ENCODE results near the gene CLEC19A.

Gene CLEC19A

DNA sequence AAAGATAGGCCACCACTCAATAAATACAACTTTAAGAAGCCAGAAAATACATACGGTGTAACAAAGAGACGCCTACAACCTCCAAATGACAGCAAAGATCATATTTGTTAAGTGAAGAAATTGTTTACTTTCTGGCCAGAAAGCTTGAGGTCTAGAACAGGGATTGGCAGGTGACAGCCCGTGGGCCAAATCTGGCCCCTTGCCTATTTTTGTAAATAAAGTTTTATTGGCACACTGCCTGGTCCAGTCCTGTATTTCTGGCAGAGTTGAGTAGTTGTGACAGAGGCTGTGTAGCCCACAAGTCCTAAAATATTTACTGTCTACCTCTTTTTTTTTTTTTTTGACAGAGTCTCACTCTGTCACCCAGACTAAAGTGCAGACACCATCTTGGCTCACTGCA, 3.4 kb upstream of the CLEC19A start:
- no peak for DNase-seq
- in situ Hi-C loops (cut with HindIII; ENCODE audit: low pct_ligation_motif_present, low pct_unique_long_range_greater_than_20kb, low sequenced_read_pairs): no loop called here

DNA sequence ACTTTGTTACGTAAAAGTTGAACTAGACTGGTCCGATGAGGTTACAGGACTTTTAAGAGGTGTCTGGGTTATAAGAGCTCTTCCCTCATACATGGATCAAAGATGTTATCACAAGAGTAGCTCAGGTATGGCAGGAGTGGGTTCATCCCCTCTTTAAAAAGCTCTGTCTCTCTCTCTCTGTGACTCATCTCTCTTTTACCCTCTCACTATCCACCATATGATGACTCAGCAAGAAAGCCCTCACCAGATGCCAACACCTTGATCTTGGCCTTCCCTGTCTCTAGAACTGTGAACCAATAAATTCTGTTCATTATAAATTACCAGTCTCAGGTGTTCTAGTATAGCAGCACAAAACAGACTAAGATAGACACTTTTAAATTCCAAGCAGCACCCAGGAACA, 1.9 kb upstream of the CLEC19A start:
- peak; percentile 55 for DNase-seq
- in situ Hi-C loops (cut with HindIII; ENCODE audit: low pct_ligation_motif_present, low pct_unique_long_range_greater_than_20kb, low sequenced_read_pairs): no loop called here

DNA sequence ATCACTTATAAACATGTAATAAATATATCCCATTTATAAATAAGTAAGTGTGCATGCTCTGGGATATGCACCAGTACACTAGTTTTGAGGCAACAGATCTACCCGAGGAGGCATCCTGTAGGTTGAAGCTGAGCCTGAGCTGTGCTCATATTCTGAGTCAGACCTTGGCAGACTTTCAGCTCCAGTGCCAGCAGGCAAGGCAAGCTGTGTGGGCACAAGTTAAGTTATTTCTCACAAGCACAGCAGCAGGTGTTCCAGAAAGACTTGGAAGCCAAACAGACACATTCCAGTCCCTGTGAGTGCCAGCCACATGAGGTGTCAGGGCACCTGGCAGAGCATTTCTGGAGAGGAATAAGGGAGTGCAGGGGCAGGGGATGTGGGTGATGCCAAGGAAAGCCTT, 1.3 kb upstream of the CLEC19A start:
- in situ Hi-C loops (cut with HindIII; ENCODE audit: low pct_ligation_motif_present, low pct_unique_long_range_greater_than_20kb, low sequenced_read_pairs): no loop called here
- peak; percentile 98 for DNase-seq

DNA sequence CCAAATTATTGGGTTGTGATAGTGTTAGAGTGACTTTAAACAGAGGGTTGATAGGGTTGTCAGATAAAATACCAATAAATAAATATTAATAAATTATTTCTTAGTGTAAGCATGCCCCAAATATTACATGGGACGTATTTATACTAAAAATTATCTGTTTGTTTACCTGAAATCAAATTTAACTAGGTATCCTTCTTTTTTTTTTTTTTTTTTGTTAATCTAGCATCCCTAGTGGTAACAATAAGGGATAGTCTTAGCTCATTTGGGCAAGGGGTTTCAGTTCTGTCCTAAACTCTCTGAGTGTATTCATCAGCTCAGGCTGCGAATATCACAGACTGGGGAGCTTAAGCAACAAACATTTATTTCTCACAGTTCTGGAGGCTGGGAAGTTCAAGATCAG, 1.3 kb downstream of the CLEC19A start:
- no peak for DNase-seq
- in situ Hi-C loops (cut with HindIII; ENCODE audit: low pct_ligation_motif_present, low pct_unique_long_range_greater_than_20kb, low sequenced_read_pairs): no loop called here

DNA sequence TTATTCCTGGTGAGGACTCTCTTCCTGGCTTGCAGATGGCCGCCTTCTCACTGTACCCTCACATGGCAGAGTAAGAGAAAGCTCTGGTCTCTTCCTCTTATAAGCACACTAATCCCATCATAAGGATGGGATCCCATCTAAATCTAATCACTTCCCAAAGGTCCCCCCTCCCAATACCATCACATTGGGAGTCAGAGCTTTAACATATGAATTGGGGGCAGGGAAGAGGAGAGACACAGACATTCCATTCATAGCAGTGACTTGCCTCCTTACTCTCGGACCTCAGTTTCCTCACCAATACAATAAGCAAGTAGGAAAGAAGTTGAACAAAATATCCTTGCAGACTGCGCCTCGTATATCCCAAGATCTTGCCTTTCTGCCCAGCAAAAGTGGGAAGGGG, 1.7 kb downstream of the CLEC19A start:
- in situ Hi-C loops (cut with HindIII; ENCODE audit: low pct_ligation_motif_present, low pct_unique_long_range_greater_than_20kb, low sequenced_read_pairs): no loop called here
- DNase-seq: no peak

DNA sequence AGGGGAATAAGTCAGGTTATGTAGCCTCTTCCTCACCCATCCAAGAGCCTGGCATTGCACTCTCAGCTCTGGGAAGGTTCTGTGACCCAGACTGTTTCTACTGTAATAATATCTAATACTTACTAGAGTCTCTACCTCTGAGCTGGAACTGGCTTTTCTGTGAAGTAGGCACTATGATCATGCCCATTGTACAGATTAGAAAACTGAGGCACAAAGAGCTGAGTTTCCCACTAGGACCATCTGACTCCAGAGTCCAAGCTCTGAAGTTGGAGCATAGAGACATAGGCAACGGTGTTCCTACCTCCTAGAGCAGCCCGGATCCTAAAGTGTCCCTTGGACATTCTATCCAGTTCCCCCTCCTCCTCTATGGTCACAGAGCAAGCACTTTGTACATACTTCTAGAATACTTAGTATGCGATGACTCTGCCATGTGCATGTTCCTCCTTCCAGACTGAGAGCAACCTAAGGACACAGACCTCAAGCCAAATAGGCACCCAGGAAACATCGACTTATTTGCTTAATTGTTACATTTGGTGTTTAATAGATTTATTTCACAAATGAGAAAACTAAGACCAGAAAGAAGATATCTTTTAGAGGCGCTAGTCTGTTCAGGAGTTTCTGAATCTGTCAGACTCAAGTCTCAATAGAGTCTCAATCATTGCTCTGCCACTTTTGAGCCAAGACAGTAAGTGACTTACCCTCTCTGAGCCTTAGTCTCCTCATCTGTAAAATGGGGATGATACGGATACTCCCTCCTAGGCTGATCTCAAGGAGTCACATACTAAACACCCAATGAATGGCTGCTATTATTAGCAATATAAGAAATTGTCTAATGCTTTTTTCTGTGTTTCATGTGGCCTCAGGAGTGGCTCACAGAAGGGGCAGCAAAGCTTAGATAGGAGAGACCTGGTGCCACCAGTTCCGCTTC, 3.6 kb downstream of the CLEC19A start:
- no peak for DNase-seq
- in situ Hi-C loops (cut with HindIII; ENCODE audit: low pct_ligation_motif_present, low pct_unique_long_range_greater_than_20kb, low sequenced_read_pairs): no loop called here

DNA sequence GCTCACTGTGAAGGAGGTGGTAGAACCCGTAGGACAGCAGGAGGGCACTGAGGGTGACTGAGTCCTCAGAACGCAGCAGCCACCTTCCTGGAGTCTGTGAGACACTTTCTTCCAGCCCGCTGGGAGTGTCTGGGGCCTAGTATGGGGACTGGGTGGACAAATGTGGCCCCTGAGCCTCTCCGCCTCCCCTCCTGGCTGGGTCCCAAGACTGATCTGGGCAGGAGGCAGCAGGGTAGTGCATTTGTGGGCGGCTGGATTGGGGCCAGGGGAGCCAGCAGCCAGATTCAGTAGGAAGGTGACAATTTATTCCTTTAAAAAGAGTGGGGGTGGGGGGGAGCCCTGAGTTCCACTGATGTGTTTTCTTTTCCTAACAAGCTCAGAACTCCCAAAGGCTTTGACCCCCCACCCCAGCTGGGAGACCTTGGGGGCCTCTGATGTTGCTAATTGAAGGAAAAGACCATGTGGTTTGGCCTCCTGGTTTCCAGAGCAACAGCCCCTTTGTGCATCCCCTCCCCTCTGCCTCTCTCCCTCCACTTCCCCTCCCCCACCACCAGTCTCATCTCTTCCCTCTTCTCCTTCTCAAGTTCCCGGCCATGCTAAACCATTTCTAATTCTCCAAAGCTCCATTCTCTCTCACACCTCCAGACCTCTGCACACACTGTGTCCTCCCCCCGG, 4.4 kb downstream of the CLEC19A start:
- DNase-seq: no peak

DNA sequence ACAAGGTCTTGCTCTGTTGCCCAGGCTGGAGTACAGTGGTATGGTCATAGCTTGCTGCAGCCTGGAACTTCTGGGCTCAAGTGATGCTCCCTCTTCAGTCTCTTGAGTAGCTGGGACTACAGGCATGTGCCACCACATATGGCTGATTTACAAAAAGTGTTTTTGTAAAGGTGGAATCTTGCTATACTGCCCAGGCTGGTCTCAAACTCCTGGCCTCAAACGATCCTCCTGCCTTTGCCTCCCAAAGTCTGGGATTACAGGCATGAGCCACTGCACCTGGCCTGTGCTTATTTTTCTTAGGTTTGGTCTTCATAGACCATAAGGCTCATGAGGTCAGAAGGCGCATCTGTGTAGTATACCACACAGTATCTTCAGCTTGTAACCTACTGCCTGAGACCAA, 5.3 kb downstream of the CLEC19A start:
- no peak for DNase-seq
- in situ Hi-C loops (cut with HindIII; ENCODE audit: low pct_ligation_motif_present, low pct_unique_long_range_greater_than_20kb, low sequenced_read_pairs): no loop called here

More for the DNA sequence above, 4.4 kb downstream of the CLEC19A start:
- in situ Hi-C loops (cut with HindIII; ENCODE audit: low pct_ligation_motif_present, low pct_unique_long_range_greater_than_20kb, low sequenced_read_pairs): no loop called here

DNA sequence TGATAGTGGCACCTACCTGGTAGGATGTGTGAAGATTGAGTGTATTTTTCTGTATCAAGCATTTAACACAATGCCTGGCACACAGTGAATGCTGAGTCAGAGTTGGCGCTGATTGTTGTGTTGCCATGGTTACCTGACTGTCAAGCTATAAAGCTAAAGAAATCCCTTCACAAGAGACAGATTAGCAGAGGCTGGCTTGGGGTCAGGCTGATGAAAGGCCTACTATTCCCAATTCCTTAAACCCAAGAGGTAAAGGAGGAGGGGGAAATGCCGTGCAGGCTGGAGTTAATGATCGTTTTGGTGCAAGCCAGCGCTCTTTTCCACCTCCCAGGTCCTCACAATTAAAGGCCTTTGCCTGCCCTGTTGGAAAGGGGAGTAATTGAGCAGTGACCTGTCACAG, 5.9 kb downstream of the CLEC19A start:
- in situ Hi-C loops (cut with HindIII; ENCODE audit: low pct_ligation_motif_present, low pct_unique_long_range_greater_than_20kb, low sequenced_read_pairs): no loop called here
- DNase-seq: peak; percentile 60

DNA sequence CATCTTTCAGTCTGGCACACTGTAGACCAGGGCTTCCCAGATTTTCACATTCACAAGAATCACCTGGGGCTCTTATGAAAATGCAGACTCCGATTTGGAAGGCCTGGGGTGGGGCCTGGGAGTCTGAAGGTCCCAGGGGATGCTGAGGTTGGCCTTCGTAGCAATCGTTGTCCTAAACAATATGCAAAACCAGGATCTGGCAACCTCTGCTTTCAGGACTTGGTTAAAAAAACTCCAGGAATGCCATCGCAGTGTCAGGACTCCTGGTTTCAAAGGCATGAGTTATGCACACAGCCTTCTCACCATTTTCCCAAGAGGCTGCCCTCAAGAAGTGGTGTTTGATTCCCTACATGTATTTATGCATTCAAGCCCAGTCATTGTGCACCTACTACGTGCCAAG, 6.7 kb downstream of the CLEC19A start:
- DNase-seq: no peak
- in situ Hi-C loops (cut with HindIII; ENCODE audit: low pct_ligation_motif_present, low pct_unique_long_range_greater_than_20kb, low sequenced_read_pairs): no loop called here

DNA sequence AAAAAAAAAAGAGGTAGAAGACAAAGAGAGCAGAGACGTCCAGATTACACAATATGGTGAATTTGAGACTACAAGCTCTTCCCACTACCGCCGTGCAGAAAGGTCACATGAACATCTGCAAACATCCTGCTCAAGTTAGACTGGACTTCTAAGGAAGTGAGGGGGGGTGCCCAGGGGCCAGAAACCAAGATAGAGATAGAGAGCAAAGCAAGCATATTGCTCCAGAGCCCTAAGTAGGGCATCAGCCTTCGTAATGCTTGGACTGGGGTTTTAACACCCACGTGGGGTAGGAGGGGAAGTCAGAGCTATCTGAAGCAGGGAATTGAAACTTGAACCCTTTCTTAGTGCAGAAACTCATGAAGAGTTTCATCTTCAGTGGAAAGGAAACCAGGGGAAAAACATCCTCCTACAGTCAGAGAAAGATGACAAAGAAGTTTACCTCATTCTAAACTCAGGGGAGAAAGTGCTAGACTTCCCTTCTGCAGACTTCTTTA, 8.7 kb downstream of the CLEC19A start:
- in situ Hi-C loops (cut with HindIII; ENCODE audit: low pct_ligation_motif_present, low pct_unique_long_range_greater_than_20kb, low sequenced_read_pairs): no loop called here
- no peak for DNase-seq

DNA sequence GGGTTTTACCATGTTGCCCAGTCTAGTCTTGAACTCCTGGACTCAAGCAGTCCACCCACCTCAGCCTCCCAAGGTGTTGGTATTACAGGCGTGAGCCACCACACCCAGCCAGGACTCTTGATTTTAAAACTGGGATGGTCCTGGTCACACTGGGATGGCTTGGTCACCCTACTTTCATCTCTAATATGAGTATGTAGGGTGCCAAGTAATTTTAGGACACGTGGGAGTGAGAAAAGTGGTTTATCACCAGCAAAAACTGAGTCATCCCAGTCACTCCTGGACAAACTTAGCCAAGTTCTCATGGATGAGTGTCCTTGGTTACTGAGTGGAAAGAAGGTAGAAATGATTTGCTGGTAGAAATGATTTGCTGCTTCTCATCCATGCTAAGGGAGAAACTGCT, 9.9 kb downstream of the CLEC19A start:
- in situ Hi-C loops (cut with HindIII; ENCODE audit: low pct_ligation_motif_present, low pct_unique_long_range_greater_than_20kb, low sequenced_read_pairs): no loop called here
- DNase-seq: no peak

DNA sequence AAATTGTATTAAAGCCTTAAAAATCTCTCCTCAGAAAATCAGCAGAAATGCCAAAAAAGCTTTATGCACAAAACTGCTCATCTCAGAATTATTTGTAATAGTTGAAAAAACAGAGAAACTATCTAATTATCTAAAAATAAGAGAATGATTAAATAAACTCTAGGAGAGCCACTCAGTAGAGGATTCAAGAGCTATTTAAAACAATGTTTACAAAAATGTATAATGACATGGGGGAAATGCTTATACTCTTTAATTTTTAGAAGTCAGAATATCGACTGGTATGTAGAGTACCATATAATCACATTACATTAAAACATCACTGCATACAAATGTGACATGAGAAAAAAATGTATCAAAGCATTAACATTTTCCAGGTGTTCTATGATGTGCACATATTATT, 11.9 kb downstream of the CLEC19A start:
- DNase-seq: no peak
- in situ Hi-C loops (cut with HindIII; ENCODE audit: low pct_ligation_motif_present, low pct_unique_long_range_greater_than_20kb, low sequenced_read_pairs): no loop called here

DNA sequence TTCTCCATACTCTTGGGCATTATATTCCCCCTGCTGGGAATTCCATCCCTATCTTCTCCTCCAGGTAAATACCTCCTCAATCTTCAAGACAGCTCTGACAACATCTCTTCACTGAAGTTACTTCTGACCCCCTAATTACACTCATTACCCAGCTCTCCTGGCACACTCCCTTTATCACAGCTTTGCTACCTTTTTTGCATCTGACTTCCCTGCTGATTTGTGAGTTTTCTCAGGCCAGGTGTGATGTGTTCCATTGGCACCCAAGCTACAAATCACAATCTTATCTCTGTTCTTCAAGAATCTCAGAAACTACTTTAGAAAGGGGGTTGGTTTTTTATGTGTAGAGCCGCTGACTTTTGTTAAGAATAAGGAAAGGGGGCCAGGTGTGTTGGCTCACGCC, 14.0 kb downstream of the CLEC19A start:
- in situ Hi-C loops (cut with HindIII; ENCODE audit: low pct_ligation_motif_present, low pct_unique_long_range_greater_than_20kb, low sequenced_read_pairs): no loop called here
- DNase-seq: no peak

DNA sequence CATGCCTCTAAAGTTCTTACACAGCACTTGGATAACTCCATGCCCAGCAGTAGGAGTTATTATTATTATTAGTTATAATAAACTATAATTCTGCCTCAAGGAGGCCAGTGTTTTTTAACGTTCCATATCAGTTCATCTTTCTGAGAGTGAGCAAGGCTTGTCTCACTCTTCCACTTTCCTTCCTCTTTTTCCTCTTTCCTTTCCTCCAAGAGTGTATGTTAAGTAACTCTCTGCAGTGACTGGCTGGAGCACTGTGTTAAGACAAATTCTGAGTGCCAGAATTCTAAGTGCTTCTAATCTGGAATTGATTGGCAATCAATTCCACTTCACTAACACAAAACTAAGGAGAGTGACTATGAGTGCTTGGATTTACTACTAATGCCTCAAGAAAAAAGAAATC, 16.4 kb downstream of the CLEC19A start:
- in situ Hi-C loops (cut with HindIII; ENCODE audit: low pct_ligation_motif_present, low pct_unique_long_range_greater_than_20kb, low sequenced_read_pairs): no loop called here
- DNase-seq: no peak

DNA sequence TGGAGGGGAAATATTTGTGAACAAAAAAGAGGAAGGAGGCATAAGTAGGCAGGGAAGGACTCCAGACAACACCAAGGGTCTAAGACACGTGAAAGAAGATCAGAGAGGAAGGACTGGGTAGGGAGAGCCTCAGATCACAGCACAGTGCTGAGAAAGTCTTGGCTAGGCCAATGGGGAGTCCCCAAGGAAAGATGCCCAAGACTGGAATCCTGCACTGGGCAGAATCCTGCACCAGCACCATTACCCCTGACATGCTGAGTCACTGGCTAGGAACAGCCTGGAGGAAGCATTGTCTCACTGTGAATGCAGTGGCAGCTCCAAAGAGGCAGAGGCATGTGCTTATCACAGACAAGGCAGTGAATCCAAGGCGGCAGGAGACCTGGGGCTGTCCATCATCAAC, 19.2 kb downstream of the CLEC19A start:
- no peak for DNase-seq
- in situ Hi-C loops (cut with HindIII; ENCODE audit: low pct_ligation_motif_present, low pct_unique_long_range_greater_than_20kb, low sequenced_read_pairs): no loop called here

DNA sequence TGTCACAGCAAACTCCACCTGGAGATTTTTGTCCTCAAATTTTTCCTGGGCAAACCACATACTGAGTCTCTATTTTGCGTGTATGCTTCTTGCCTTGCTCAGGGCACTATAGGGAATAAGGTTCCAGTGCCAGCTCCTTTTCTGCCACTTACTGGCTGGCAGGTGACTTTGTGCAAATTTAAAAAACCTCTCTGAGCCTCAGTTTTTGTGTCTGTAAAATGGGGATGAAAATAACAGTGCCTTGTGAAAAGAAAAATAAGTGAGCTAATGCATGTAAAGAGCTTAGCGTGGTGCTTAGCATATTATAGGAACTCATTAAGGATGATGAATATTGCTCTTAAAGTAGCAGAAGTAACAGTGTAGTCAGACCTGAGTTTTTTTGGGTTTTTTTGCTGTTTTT, 19.9 kb downstream of the CLEC19A start:
- in situ Hi-C loops (cut with HindIII; ENCODE audit: low pct_ligation_motif_present, low pct_unique_long_range_greater_than_20kb, low sequenced_read_pairs): no loop called here
- no peak for DNase-seq

DNA sequence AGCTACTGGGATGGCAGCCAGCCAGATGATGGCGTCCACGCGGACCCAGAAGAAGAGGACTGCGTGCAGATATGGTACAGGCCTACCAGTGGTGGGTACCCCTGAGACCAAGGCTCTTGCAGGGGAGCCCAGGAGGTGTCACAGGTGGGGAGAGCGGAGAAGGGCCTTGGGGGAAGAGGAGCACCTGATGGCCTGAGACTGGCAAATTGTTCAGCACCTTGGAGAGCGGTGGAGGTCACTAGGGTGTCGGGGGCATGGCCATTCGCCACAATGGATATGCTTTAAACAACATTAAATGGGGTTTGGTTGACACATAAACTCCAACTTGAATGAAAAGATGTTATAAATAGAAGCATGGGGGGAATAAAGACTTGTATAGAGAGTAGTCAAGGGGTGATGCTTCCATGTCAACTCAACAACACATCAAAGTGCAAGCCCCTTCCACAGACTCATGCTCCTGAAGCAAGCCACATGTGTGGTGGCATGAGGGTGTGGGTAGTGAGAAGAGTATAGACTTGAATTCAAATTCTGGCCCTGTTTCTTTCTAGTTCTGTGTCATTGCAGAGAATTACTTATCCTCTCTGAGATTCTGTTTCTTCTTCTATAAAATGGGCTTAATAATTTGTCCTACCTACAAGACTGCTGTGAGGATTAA, 22.2 kb downstream of the CLEC19A start:
- peak; percentile 46 for DNase-seq
- in situ Hi-C loops (cut with HindIII; ENCODE audit: low pct_ligation_motif_present, low pct_unique_long_range_greater_than_20kb, low sequenced_read_pairs): no loop called here

DNA sequence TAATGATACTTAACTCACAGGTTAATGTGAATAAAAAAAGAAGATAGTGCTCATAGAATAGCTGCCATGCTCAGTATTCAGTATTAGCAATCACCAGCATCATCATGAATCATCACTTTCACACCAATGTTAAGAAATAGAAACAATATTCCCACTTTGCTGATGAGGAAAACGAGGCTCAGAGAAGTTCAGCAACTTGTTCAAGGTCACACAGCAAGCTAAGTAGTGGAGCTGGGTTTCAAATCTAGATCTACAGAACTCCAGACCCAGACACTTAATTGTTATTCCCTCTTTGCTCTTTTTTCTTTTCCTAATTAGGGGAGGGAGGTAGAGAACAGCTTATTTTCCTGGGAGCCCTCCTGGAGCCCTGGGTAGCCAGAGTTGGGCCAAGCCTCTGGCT, 22.9 kb downstream of the CLEC19A start:
- no peak for DNase-seq
- in situ Hi-C loops (cut with HindIII; ENCODE audit: low pct_ligation_motif_present, low pct_unique_long_range_greater_than_20kb, low sequenced_read_pairs): no loop called here
